Measurements from ENCODE around the gene ADGRV1.
"Not testable (repeated sequence)": the region's sequence is repeated elsewhere in the genome, so short reads cannot be mapped to it uniquely, and the experiment has no call there.

ADGRV1 gene

DNA sequence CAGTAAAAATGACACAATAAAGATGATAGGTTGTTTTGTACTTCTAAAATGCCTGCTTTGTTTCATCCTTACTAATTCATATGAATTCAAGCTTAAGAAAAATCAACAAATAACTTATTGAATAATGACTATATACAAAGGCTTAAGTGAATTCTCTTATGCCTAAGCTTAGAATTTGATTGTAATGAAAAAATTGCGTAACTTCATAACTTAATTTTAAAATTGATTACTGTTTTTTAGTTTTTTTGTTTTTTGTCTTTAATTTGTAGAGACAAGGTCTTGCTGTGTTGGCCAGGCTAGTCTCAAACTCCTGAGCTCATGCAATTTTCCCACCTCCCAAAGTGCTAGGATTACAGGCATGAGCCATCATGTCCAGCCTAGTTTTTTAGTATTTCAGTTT is 432.6 kb downstream of the ADGRV1 start:
- no peak for DNase-seq (ENCODE audit: low read depth in 2 of 2)

- DNase-seq (ENCODE audit: low read depth in 2 of 2), result no peak
Measured at GRCh38 chr5:90994796-90995195, 436.2 kb downstream of the ADGRV1 start.

DNA sequence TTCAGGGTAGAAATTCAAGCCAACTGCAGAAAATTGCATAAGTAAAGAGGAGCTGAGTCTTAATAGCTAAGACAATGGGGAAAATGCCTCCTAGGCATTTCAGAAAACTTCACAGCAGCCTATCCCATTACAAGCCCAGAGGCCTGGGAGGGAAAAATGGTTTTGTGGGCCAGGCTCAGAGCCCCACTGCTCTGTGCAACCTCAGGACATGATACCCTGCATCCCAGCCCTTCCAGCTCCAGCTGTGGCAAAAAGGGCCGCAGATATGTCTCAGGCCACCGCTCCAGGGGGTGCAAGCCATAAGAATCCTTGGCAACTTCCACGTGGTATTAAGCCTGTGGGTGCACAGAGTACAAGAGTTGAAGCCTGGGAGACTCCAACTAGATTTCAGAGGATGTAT is 437.5 kb downstream of the ADGRV1 start:
- DNase-seq (ENCODE audit: low read depth in 2 of 2), result no peak

DNA sequence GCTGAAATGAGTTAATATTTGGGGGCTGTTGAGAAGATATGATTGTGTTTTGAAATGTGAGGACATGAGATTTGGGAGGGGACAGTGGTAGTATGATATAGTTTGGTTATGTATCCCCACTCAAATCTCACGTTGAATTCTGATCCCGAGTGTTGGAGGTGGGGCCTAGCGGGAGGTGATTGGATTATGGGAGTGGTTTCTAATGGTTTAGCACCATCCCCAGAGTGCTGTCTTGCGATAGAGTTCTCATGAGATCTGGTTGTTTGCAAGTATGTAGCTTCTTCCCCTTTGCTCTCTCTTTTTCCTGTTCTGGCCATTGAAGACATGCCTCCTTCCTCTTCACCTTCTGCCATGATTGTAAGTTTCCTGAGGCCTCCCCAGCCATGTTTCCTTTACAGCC is 438.5 kb downstream of the ADGRV1 start:
- DNase-seq (ENCODE audit: low read depth in 2 of 2), result no peak

- DNase-seq (ENCODE audit: low read depth in 2 of 2), result no peak
Measured at GRCh38 chr5:91000743-91001142, 442.1 kb downstream of the ADGRV1 start.

- no peak for DNase-seq (ENCODE audit: low read depth in 2 of 2)
Measured at GRCh38 chr5:91006713-91007112, 448.1 kb downstream of the ADGRV1 start.

GRCh38 chr5:91007251-91007650 is 448.7 kb downstream of the ADGRV1 start:
- DNase-seq (ENCODE audit: low read depth in 2 of 2), result no peak

- DNase-seq (ENCODE audit: low read depth in 2 of 2), result no peak
Measured at GRCh38 chr5:91007780-91008402, 449.3 kb downstream of the ADGRV1 start.

- DNase-seq (ENCODE audit: low read depth in 2 of 2), result no peak
Measured at GRCh38 chr5:91010090-91010489, 451.5 kb downstream of the ADGRV1 start.

DNA sequence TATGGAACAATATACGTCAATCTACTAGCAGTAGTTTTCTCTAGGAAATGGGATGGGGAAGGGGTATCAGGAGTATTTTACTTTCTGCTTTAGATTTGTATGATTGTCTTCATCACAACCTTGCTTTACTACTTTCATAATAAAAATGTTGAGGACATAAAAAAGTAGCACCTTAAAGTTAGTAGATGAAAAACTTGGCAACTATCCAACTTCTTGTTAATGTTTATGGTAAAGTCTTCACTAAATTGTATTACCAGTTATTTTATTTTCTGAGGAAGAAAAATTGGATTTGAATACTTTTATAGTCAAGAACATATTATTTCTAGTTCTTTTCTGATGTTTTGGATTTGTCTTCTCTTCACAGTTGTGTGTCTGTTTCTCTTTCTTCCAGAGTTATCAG is 452.4 kb downstream of the ADGRV1 start:
- no peak for DNase-seq (ENCODE audit: low read depth in 2 of 2)

- not testable (repeated sequence) for DNase-seq (ENCODE audit: low read depth in 2 of 2)
Measured at GRCh38 chr5:91012867-91013266, 454.3 kb downstream of the ADGRV1 start.

- no peak for DNase-seq (ENCODE audit: low read depth in 2 of 2)
Measured at GRCh38 chr5:91016322-91016721, 457.7 kb downstream of the ADGRV1 start.

- DNase-seq (ENCODE audit: low read depth in 2 of 2), result no peak
Measured at GRCh38 chr5:91016954-91017700, 458.5 kb downstream of the ADGRV1 start.

- no peak for DNase-seq (ENCODE audit: low read depth in 2 of 2)
Measured at GRCh38 chr5:91018200-91018599, 459.6 kb downstream of the ADGRV1 start.

GRCh38 chr5:91018712-91019371 is 460.2 kb downstream of the ADGRV1 start:
- DNase-seq (ENCODE audit: low read depth in 2 of 2), result no peak

- no peak for DNase-seq (ENCODE audit: low read depth in 2 of 2)
Measured at GRCh38 chr5:91020065-91020800, 461.6 kb downstream of the ADGRV1 start.

GRCh38 chr5:91022518-91022917 is 463.9 kb downstream of the ADGRV1 start:
- no peak for DNase-seq (ENCODE audit: low read depth in 2 of 2)

- DNase-seq (ENCODE audit: low read depth in 2 of 2), result no peak
Measured at GRCh38 chr5:91024206-91024605, 465.6 kb downstream of the ADGRV1 start.

DNA sequence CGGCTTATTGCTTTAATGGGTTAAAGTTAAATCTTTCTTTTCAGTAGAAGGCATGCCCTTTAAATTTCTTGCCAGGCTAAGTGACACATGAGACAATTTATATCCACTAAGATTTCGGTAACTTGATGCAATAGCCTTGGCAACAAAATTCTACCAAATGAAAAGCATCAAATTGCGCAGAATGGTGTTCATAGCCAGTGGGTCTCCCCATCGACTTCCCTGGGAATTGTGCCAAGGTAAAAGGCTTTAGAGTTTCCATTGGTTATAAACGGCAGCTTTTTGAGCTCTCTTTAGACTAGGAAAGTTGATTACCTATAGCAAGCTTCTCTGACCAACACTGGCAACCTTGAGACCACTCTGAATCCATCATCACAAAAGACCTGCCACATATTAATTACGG is 466.1 kb downstream of the ADGRV1 start:
- DNase-seq (ENCODE audit: low read depth in 2 of 2), result no peak

- no peak for DNase-seq (ENCODE audit: low read depth in 2 of 2)
Measured at GRCh38 chr5:91025449-91025848, 466.9 kb downstream of the ADGRV1 start.

- no peak for DNase-seq (ENCODE audit: low read depth in 2 of 2)
Measured at GRCh38 chr5:91025956-91026355, 467.4 kb downstream of the ADGRV1 start.

- DNase-seq (ENCODE audit: low read depth in 2 of 2), result no peak
Measured at GRCh38 chr5:91026466-91026865, 467.9 kb downstream of the ADGRV1 start.

Measured in activated CD8-positive, alpha-beta memory T cell treated with anti-CD3 and anti-CD28 coated beads for 4 hours (primary cell).